SU-DHL-6 (cell line): Measurements from ENCODE around the gene PLCB1.

Experiments used
- H2AFZ ChIP-seq: fragments of 200-600 bp; sonication (generic); 2 replicates; pipeline ENCODE4 v1.6.1; 2014; ENCODE audit warnings: low read depth, mild to moderate bottlenecking, moderate library complexity, mixed read lengths, antibody characterized with exemption, low read length; ENCODE audit not compliant: severe bottlenecking
- H3F3A ChIP-seq: fragments of 200-600 bp; shearing (Covaris generic); 2 replicates; pipeline ENCODE4 v1.6.0; 2016; ENCODE audit warnings: antibody characterized with exemption, mild to moderate bottlenecking; ENCODE audit not compliant: insufficient read depth
- H3K27ac ChIP-seq: fragments of 200-600 bp; sonication (generic); 2 replicates; pipeline ENCODE4 v1.5.1; 2016; ENCODE audit warnings: low read depth, mild to moderate bottlenecking, low read length, moderate library complexity, mixed read lengths
- H3K27me3 ChIP-seq: fragments of 200-600 bp; sonication (generic), shearing (Covaris generic); 2 replicates; pipeline ENCODE4 v1.6.0; 2014; ENCODE audit warnings: mild to moderate bottlenecking, low read length
- H3K36me3 ChIP-seq: fragments of 200-600 bp; sonication (generic); 2 replicates; pipeline ENCODE4 v1.6.1; 2014; ENCODE audit warnings: mild to moderate bottlenecking, low read length, mixed read lengths
- H3K4me2 ChIP-seq: fragments of 300-600, 200-600 bp; shearing (Covaris generic), sonication (generic); 2 replicates; pipeline ENCODE4 v1.6.0; 2014; ENCODE audit warnings: low read length, low read depth, mild to moderate bottlenecking; ENCODE audit not compliant: poor library complexity, severe bottlenecking
- H3K4me3 ChIP-seq: fragments of 200-600 bp; sonication (generic); 2 replicates; pipeline ENCODE4 v1.5.1; 2014; ENCODE audit warnings: antibody characterized with exemption, low read length, mild to moderate bottlenecking, mixed read lengths; ENCODE audit not compliant: insufficient read depth, poor library complexity, severe bottlenecking
- H3K79me2 ChIP-seq: fragments of 200-600 bp; sonication (generic); 2 replicates; pipeline ENCODE4 v1.6.1; 2014; ENCODE audit warnings: mild to moderate bottlenecking, low read length, moderate library complexity; ENCODE audit not compliant: insufficient read depth
- H3K9ac ChIP-seq: fragments of 200-600 bp; sonication (generic); 2 replicates; pipeline ENCODE4 v1.7.0; 2014; ENCODE audit warnings: mild to moderate bottlenecking, low read length
- H3K9me2 ChIP-seq: fragments of 200-600 bp; sonication (generic); replicated peaks from 2 replicates; pipeline ENCODE4 v1.6.1; 2014; ENCODE audit warnings: low read length; ENCODE audit not compliant: insufficient read depth
- H3K9me3 ChIP-seq: fragments of 200-600 bp; sonication (generic); 2 replicates; pipeline ENCODE4 v1.6.1; 2014; ENCODE audit warnings: low read length, mixed read lengths; ENCODE audit not compliant: insufficient read depth
- H4K20me1 ChIP-seq: fragments of 200-600 bp; sonication (generic); 2 replicates; pipeline ENCODE4 v1.6.1; 2014; ENCODE audit warnings: low read depth, mild to moderate bottlenecking, antibody characterized with exemption, low read length, moderate library complexity, mixed read lengths
- CTCF ChIP-seq: fragments of 200-600 bp; sonication (generic); IDR thresholded peaks from one replicate; pipeline ENCODE4 v1.5.1; 2017; ENCODE audit warnings: antibody characterized with exemption, mild to moderate bottlenecking, low read length, moderate library complexity; ENCODE audit not compliant: insufficient read depth, poor library complexity, severe bottlenecking
- EZH2phosphoT487 ChIP-seq: fragments of 200-600 bp; sonication (generic), shearing (Covaris generic); conservative IDR thresholded peaks from 2 replicates; pipeline ENCODE4 v1.6.1; 2018; ENCODE audit warnings: mild to moderate bottlenecking, antibody characterized with exemption, low read length, moderate library complexity, mixed read lengths

Gene PLCB1

GRCh38 chr20:8471465-8471864 lies 339.4 kb downstream of the PLCB1 start:
- Histone ChIP-seq H2AFZ (no peak overlapping the region), H3K27ac (no peak overlapping the region), H4K20me1 (no peaks in the 10 kb centered on the region), H3K9ac (no peak overlapping the region), H3K4me3 (no peak overlapping the region), H3K4me2 (no peak overlapping the region), H3K9me2 (no peaks in the 10 kb centered on the region), H3K27me3 (no peaks in the 10 kb centered on the region), H3K36me3 (no peaks in the 10 kb centered on the region), H3K79me2 (no peaks in the 10 kb centered on the region), H3F3A (no peaks in the 10 kb centered on the region), H3K9me3 (no peaks in the 10 kb centered on the region)
- TF ChIP-seq EZH2phosphoT487 (no peak), CTCF (no peak)

GRCh38 chr20:8473459-8473858 lies 341.4 kb downstream of the PLCB1 start:
- TF ChIP-seq CTCF (no peak), EZH2phosphoT487 (no peak)
- Histone ChIP-seq H3K27ac (no peak overlapping the region), H3K4me2 (no peak overlapping the region), H3K4me3 (no peak overlapping the region), H3K36me3 (no peaks in the 10 kb centered on the region), H3K9me3 (no peaks in the 10 kb centered on the region), H2AFZ (no peak overlapping the region), H3K9me2 (no peaks in the 10 kb centered on the region), H3K9ac (no peak overlapping the region), H3K79me2 (no peaks in the 10 kb centered on the region), H4K20me1 (no peaks in the 10 kb centered on the region), H3K27me3 (no peaks in the 10 kb centered on the region), H3F3A (no peaks in the 10 kb centered on the region)

GRCh38 chr20:8474027-8474668 lies 342.1 kb downstream of the PLCB1 start:
- no peak overlapping the region for H3K27ac ChIP-seq
- no peak overlapping the region for H3K4me2 ChIP-seq

More at GRCh38 chr20:8474027-8474668, 342.1 kb downstream of the PLCB1 start:
- H3K79me2 ChIP-seq = no peaks in the 10 kb centered on the region
- no peaks in the 10 kb centered on the region for H3K9me3 ChIP-seq
- no peak overlapping the region for H3K4me3 ChIP-seq
- no peaks in the 10 kb centered on the region for H3K27me3 ChIP-seq
- no peaks in the 10 kb centered on the region for H3K36me3 ChIP-seq
- H3F3A ChIP-seq = no peaks in the 10 kb centered on the region
- H3K9me2 ChIP-seq = no peaks in the 10 kb centered on the region
- no peak overlapping the region for H3K9ac ChIP-seq
- no peaks in the 10 kb centered on the region for H4K20me1 ChIP-seq
- H2AFZ ChIP-seq = no peak overlapping the region
- TF ChIP-seq EZH2phosphoT487 (no peak), CTCF (no peak)
